Activated naive CD8-positive, alpha-beta T cell treated with anti-CD3 and anti-CD28 coated beads, Interleukin-2, amount 50 U/mL, for 16 hours (primary cell): ENCODE data around the gene ATP9B.

ENCODE experiments used
- DNase-seq: peaks from one replicate; pipeline ENCODE4 v3.0.0-alpha.2; 2020; ENCODE audit warnings: low read depth, low spot score

The ATP9B gene

GRCh38 chr18:79424008-79424565 lies 354.9 kb downstream of the ATP9B start:
- no peak for DNase-seq

GRCh38 chr18:79424880-79425568 lies 355.8 kb downstream of the ATP9B start:
- DNase-seq = no peak

- DNase-seq = no peak
Observed at GRCh38 chr18:79425569-79425886, 356.3 kb downstream of the ATP9B start.

GRCh38 chr18:79426376-79427300 lies 357.4 kb downstream of the ATP9B start:
- DNase-seq = no peak

GRCh38 chr18:79427368-79428225 lies 358.4 kb downstream of the ATP9B start:
- no peak for DNase-seq
